OCI-M1 (cell line): ENCODE data around the gene LRP10.

ENCODE experiments used
- DNase-seq: peaks from one replicate; lab custom pipeline; 2025; lab: John Stamatoyannopoulos, UW

Gene LRP10

DNA sequence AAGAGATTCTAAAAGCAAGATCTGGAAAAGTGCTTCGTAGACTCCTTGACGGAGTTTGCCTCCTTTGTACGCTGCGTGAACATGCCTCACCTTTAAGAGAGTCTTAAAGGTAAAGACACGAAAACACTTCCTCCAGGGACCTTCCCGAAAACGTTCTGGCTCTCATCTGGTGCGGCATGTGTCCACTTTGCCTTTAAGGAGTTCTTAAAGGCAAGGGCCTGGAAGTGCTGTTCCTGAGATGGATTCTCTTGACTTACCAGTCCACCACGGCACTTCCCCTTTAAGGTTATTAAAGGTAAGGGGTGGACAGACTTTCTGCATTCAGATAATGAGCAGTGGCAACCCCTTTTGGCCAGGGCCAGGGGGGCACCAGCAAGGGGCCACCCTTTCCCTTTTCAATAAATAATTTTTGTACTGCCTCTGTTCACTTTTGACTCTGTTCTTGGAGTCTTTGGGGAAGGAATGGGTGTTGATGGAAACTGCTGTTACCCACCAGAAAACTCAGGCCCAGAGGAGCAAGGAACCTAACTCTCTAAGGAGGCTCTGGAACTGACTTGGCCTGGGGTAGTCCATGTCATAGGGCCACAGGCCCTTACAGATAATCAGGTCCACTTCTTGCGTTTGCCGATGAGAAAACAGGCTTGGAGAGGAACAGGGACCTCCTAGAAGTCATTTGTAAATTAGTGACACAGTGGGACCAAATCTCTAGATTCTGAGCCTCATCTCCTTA is 15.9 kb downstream of the LRP10 start:
- DNase-seq, result peak; percentile 94

DNA sequence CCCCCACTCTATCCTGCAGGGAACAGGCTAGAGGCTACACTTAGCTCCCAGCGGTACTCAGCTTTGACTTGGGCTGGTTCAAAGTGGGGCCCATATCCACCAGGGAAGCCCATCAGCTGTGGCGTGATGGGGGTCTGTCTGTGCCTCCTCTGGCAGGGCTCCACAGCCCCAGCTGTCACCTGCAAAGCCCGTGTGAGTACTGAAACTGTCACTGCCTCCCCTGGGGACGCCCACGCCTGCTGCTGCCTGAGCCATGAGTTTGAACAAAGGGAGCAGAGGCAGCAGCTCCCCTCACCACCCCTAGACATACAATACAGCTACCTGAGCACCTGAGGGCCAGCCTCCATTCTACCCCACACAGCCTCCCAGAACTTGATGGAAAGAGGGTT is 16.4 kb downstream of the LRP10 start:
- no peak for DNase-seq

DNA sequence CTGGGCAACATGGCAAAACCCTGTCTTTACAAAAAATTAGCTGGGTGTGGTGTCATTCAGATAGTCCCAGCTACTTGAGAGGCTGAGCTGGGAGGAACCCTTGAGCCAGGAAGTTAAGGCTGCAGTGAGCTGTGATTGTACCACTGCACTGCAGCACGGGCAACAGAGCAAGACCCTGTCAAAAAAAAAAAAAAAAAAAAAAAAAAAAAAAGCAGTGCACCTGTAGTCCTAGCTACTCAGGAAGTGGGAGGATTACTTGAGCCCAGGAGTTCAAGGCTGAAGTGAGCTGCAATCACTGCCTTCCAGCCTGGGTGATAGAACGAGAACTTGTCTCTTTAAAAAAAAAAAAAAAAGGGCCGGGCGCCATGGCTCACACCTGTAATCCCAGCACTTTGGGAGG is 17.1 kb downstream of the LRP10 start:
- DNase-seq, result no peak

DNA sequence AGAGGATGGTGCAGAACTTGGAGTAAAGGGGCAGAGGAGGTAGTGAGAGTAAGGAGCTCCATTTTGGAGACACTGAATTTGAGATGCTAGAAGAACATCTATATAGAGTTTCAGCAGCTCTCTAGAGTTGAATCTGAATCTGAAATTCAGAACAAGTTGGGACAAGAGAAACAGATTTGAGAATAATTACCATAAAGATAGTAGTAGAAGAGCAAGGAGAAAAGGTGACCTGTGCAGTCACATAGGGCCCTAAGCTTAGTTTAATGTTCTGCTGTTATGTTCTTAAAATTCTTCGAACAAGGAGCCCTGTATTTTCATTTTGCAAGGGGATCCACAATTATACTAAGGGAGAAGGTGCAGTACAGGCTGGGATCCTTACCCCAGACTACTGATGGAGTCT is 18.9 kb downstream of the LRP10 start:
- DNase-seq, result no peak

DNA sequence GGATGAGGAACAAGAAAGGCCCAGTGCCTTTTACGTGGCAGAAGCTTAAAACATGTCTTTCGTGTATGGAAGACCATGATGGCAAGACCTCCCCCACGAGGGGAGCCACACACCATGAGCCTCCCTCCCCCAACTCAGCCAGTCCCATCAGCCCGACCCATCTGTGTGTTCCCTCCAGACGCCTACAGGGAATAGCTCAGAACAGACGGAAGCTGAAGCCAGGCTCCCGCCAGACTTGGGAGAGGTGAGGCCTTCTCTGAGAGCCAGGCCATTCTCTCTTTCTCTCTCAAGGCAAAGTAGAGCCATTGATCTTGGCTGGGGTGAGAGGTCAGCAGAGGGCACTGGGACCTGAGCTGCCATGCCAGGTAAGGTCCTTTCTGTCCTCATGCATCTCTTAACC is 20.9 kb downstream of the LRP10 start:
- DNase-seq, result no peak

DNA sequence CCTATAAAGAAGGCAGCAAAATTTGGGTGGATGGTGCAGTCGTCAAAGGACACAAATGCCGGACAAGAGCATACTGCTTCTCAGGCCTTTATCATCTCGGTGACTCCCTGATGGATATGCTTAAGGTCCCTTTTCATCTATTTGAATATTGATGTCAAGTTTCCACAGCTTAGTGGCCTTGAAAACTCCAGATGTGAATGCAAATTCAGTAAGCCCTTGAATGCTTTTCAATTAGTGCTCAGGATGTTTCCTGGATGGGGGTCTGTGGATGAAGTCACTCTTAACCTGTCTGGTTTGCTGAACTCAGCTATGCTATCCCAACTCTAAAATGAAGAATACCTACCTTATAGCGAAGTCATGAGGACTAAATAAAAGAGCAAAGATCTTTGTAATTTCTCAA is 22.2 kb downstream of the LRP10 start:
- no peak for DNase-seq

DNA sequence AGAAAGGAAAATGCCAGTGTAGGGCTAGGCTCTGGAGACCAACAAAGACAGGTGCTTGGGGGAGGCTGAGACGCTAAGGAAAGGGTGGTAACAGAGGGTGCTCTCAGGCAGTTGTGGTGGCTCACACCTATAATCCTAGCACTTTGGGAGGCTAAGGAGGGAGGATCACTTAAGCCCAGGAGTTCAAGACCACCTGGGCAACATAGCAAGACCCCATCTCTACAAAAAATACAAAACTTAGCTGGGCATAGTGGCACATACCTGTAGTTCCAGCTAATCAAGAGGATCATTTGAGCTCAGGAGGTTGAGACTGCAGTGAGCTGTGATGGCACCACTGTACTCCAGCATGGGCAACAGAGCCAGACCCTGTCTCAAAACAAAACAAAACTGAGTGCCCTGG is 23.9 kb downstream of the LRP10 start:
- DNase-seq, result no peak

DNA sequence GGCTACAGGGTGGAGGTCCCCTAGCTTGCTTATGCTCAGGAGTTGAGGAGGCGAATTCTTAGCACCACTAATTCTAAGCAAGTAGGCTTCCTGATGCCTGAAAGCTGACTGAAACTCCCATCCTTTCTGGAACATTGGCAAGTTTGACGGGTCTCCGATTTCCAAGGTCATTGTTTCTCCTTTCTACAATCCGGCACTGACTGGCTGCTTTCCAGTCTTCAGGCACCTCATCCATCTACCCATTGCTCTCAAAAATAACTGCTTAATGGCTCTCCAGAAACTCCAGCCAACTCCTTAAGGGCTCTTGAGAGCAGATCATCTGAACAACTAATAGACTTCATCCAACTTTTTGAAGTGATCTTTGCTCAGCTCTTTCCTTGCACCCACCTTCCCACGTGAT is 24.8 kb downstream of the LRP10 start:
- DNase-seq, result no peak

DNA sequence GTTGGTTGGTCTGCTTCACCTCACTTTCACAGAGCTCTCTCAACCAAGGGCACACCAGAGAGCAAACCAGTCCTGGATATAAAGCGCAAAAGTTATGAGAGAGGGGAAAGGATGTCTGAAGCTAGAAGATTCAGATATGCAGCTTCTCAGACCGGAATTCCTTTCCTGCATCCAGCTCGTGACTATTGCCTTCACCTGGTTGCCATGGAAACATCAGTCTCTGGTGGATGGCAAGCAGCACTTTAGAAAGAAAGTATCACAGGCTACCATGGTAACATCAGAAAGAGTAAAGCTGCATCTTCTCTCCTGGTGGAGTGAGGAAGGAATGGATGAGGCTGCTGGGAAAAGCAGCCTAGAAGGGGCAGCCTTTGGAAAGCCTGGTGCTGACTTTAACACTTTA is 25.2 kb downstream of the LRP10 start:
- DNase-seq, result no peak

DNA sequence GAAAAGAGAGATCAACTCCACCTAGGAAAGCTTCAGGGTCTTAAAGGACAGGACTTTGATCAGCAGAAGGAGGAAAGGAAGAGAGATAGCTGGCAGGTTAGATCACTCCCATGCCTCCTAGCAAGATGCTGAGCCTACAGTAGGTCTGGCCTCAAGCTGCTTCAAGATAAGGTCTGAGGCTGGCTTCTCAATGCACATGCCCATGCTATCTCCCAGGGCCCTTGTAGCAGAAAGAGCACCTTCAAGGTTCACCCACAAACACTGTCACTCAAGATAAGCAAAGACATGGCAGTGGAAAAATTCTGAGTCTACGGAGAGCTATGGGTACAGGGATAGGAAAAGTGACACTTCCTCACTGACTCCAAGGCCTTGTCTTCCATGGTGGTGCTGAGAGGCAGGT is 25.8 kb downstream of the LRP10 start:
- DNase-seq, result peak; percentile 55

DNA sequence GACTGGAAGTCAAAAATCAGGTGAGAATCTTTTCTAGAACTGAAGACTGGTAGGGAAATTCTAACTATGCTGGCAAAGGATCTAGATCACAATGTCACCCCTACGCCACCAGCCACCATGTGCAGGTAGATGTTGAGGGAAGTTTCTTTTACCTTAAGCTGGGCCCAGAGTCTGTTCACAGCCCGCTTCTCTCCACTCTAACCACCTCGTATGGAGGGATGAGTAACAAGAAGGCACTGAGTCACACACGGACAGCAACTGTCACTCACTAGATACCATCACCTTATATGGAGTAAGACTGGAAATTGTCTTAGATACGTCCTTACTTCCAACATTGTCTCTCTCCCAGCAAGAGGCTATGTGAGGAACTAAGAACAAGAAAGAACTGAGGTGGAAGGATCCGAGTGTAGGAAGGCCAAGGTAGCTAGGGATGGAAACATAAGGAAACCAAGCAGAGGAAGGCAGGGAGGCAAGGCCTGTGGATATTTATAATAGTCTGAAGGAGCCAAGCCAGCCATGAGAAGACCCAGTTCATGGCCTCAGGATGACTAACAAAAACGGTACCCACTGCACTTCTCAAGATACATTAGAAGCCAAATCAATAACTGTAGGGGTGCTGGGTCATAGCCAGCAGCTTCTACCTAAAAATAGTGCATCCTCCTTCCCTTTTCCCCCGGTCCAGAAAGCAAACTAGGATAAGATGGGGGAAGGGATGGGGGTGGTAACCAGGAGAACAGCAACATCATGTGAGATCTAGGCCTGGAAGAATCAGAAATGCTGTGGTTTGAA is 27.0 kb downstream of the LRP10 start:
- no peak for DNase-seq

DNA sequence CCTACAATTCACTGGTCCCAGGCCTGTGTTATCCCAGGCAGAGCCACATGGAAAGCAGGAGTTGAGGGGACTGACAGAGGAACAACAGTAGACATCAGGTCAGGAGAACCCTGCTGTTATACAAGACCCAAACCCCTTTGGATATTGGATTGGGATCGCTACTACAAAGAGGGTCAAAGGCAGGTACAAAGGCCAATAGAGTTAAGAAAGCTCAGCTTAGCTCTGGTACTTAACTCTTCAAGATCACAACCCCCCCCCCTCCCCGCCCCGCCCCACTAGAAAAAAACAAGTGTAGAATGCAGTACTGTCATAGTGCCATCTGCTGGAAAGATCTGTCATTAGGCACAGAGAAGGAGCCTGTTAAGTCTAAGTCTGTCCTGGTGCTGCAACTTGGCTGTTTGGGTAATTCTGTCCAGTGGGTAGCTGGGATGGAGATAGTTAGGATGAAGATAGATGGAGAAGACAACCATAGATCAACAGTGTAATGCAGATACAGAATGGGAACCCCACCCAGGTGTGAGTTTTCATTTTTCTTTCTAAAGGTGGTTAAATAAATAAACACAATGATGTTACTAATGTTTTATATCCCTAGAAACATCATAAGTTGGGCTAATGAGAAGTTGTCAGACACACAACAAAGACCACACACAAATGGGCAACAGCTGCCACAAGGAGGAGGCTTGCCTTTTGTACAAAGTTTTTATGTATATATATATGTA is 28.7 kb downstream of the LRP10 start:
- peak; percentile 80 for DNase-seq

DNA sequence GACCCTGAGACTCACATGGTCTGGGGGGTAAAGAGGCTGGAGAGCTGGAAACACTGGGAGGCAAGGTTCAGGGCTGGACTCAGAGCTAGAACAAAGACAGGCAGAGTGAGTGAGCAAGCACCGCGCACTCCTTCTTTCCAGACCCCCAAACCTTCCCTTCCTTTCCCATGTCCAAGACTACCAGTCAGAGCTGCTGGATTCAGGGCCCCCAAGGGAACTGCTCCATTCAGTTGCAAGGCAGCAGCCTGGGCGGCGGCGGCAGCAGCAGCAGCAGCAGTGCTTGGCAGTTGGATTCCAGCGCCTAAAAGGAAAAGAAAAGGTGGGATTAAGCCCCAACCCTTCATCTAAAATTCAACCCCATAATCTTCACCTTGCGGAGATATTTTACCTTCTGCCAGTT is 30.3 kb downstream of the LRP10 start:
- DNase-seq, result no peak

DNA sequence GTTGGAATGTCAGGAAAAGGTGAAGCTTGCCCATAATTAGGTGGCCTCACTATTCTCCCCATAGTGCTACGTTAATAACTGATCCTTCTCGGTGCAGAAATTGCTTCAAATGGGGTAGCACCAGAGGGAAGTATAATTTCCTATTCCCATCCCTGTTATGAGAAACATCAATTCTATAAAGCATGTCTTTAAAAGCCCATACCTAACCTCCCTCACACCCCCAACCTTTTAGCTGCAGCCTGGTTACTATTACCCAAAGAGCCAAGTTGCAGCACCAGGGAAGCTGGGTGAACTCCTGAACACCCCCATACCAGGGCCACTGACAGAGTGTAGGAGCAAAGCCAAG is 32.2 kb downstream of the LRP10 start:
- no peak for DNase-seq

DNA sequence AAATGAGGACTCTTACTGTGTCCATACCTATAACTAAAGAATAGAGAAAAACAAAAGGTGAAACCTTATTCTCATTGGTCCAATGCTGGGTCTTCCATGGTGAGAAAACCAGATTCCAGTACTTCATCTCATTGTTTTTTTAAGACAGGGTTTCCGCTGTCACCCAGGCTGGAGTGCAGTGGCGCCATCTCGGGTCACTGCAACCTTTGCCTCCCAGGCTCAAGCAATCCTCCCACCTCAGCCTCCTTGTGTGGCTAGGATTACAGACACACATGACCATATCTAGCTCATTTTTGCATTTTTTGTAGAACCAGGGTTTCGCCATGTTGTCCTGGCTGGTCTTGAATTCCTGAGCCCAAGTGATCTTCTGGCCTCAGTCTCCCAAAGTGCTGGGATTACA is 34.1 kb downstream of the LRP10 start:
- no peak for DNase-seq

DNA sequence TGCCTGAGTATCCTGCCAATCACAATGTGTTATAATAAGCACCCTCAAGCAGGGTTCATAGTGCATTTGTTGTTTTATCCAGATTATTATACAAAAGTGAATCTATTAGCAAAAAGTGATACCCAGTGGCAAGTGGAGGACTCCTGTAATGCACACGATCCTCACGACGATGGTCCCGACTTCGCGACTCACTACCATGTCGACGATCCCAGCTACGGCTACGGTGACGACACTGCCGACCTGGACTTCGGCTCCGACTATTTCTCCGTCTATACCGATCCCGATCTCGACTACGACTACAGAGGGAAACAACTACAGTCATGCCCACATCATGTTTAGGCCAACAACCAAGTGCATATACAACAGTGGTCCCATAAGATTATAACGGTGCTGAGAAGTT is 34.5 kb downstream of the LRP10 start:
- DNase-seq, result no peak

DNA sequence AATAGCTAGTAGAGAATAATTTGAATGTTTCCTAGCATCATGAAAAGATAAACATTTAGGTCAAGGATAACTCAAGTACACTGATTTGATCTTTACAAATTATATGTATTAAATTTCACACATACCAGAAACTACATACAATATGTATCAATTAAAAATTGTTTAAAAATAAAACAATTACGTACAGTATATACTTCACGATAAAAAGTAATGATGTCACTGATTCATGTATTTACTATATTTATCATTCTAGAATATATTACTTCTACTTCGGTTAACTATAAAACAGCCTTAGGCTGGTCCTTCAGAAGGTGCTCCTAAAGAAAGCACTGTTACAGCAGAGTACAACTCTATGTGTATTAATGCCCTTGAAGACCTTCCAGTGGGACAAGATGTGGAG is 35.9 kb downstream of the LRP10 start:
- no peak for DNase-seq

DNA sequence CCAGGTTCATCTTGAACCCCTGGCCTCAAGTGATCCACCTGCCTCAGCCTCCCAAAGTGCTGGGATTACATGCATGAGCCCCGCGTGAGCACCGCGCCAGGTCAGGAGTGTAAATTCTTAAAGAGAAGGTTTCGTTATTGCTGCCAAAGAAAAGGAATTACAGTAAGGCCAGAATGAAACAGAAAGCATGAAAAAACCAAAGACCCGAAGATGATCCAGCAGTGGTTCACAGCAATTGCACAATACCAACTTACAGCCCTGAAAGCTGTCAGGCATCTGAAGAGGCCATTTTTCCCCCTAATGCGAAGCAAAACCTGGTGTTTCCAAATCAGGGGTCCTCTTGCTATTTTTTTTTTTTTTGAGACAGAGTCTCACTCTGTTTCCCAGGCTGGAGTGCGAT is 37.1 kb downstream of the LRP10 start:
- DNase-seq, result no peak

DNA sequence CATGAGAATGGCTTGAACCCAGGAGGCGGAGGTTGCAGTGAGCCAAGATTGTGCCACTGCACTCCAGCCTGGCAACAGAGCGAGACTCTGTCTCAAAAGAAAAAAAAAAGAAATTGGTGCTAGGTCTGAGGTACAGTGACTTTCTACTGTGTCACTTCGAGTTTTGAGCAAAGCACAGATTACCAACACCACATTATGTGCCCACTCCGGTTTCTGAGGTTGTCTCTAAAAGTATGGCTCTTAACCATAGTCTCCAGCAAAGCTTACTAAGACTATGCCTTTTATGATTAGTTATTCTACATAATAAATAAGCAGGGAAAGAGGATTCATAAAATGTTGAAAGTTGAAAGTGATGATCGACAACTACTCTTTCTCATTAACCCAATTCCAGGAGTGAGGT is 39.4 kb downstream of the LRP10 start:
- DNase-seq, result no peak

DNA sequence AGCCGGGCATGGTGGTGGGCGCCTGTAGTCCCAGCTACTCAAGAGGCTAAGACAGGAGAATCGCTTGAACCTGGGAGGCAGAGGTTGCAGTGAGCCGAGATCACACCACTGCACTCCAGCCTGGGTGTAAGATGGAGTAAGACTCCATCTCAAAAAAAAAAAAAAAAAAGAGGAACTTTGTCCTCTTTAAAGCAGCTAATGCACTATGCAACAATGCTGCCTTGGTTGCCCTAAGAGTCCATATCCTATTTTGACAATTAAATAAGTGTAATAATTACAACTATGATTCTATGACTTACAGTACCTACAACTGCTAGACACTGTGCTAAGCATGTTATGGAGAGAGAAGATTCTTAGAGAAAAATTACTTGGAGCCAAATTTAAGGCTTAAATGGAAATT is 43.3 kb downstream of the LRP10 start:
- DNase-seq, result peak; percentile 17

DNA sequence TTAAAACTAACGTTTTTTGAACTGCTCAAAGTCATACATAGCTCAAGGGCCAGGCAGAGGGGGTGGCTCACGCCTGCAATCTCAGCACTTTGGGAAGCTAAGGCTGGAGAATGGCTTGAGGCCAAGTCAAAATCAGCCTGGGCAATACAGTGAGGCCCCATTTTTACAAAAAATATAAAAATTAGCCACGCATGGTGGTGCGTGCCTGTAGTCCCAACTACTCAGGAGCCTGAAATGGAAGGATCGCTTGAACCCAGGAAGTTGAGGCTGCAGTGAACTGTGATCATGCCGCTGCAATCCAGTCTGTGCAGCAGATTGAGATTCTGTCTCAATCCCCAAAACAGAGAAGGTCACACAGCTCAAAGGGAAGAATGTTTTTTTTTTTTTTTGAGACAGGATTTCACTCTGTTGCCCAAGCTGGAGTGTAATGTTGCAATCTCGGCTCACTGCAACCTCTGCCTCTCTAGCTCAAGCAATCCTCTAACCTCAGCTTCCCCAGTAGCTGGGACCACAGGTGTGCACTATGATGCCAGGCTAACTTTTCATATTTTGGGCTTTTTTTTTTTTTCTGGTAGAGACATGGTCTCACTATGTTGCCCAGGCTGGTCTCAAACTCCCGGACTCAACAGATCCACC is 44.5 kb downstream of the LRP10 start:
- DNase-seq, result no peak

DNA sequence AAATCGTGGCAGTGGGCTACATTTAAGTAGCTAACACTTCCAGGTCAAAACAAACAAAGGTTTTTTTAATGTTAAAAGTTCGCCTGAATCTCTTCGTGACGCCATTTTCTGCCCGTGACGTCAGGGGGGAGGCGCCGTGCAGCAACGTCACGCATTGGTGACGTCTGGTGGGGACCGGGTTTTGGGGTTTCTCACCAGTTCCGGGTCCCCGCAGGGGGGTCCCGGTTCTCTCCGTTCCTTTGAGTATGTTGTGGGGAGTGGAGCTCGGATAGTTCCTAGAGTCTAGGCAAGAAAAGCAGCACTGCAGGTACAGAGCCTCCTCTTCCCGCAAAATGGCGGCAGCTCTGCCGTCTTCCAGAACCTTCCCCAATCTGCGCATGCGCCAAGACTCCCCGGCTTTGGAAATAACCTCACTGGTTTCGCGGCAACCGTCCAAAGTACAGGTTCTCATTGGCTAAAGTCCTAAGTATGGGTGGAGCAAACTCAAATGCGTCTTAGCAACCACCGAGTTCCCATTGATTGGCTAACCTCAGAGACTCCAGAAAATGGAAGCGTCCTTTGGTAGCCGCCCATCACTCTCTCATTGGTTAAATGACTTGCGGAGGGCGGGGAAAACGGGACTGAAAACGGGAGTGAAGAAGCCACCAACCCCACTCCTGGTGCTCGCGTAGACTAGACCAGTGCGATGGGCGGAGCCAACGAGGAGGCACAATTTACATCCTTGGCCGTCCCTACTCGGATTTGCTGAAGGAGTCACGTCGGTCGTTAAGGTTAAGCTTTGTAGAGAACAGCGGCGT is 47.5 kb downstream of the LRP10 start, which contains the start of gene RBM23:
RBM23 (minus strand) TSS at position 346 of the 797 bp plus-strand sequence.
- DNase-seq, result peak; percentile 99
